BE2C (cell line): ENCODE results near the gene NPM1.
A peak's percentile ranks its signal among the peaks of the same experiment; 100 is the strongest.
"Not testable (repeated sequence)": the region's sequence is repeated elsewhere in the genome, so short reads cannot be mapped to it uniquely, and the experiment has no call there.

ENCODE experiments used
- DNase-seq: peaks from one replicate; pipeline ENCODE4 v3.0.0-alpha.2; 2020
- H3K27me3 ChIP-seq: fragments of 250-450 bp; sonication (Bioruptor Pico); 2 replicates; pipeline ENCODE4 v1.5.1; 2020; ENCODE audit warnings: mild to moderate bottlenecking
- H3K36me3 ChIP-seq: fragments of 250-450 bp; sonication (Bioruptor Pico); 2 replicates; pipeline ENCODE4 v1.5.1; 2020; ENCODE audit warnings: mild to moderate bottlenecking
- H3K4me1 ChIP-seq: fragments of 250-450 bp; sonication (Bioruptor Pico); 2 replicates; pipeline ENCODE4 v1.5.1; 2020
- H3K4me3 ChIP-seq: 2 replicates; pipeline ENCODE4 v1.5.1; 2011; ENCODE audit warnings: low read depth, low read length
- H3K9me3 ChIP-seq: fragments of 250-450 bp; sonication (Bioruptor Pico); 2 replicates; pipeline ENCODE4 v1.5.1; 2020
- TF ChIP-seq, protein P1 (sequence below): IDR thresholded peaks from 2 replicates; pipeline ENCODE4 v1.5.1; 2012; ENCODE audit warnings: mild to moderate bottlenecking, low read depth, low read length

NPM1 gene

DNA sequence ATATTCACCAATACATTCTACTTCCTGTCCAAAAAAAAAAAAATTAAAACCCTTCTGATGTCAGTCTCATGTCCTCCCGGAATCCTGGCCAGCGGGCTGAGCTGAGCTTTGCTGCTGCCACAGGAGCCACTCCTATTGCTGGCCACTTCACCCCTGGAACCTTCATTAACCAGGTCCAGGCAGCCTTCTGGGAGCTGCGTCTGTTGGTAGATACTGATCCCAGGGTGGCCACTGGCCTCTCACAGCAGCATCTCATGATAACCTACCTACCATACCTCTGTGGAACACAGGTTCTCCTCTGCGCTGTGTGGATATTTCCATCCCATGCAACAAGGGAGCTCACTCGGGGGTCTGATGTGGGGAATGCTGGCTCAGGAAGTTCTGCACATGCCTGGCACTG is 21.0 kb upstream of the NPM1 start:
- no peak overlapping the region for H3K4me3 ChIP-seq
- DNase-seq, result no peak
- H3K9me3 ChIP-seq, result no peaks in the 10 kb centered on the region
- TF ChIP-seq, protein P1, sequence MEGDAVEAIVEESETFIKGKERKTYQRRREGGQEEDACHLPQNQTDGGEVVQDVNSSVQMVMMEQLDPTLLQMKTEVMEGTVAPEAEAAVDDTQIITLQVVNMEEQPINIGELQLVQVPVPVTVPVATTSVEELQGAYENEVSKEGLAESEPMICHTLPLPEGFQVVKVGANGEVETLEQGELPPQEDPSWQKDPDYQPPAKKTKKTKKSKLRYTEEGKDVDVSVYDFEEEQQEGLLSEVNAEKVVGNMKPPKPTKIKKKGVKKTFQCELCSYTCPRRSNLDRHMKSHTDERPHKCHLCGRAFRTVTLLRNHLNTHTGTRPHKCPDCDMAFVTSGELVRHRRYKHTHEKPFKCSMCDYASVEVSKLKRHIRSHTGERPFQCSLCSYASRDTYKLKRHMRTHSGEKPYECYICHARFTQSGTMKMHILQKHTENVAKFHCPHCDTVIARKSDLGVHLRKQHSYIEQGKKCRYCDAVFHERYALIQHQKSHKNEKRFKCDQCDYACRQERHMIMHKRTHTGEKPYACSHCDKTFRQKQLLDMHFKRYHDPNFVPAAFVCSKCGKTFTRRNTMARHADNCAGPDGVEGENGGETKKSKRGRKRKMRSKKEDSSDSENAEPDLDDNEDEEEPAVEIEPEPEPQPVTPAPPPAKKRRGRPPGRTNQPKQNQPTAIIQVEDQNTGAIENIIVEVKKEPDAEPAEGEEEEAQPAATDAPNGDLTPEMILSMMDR, result no peak
- no peaks in the 10 kb centered on the region for H3K4me1 ChIP-seq
- H3K27me3 ChIP-seq, result no peaks in the 10 kb centered on the region
- no peaks in the 10 kb centered on the region for H3K36me3 ChIP-seq

DNA sequence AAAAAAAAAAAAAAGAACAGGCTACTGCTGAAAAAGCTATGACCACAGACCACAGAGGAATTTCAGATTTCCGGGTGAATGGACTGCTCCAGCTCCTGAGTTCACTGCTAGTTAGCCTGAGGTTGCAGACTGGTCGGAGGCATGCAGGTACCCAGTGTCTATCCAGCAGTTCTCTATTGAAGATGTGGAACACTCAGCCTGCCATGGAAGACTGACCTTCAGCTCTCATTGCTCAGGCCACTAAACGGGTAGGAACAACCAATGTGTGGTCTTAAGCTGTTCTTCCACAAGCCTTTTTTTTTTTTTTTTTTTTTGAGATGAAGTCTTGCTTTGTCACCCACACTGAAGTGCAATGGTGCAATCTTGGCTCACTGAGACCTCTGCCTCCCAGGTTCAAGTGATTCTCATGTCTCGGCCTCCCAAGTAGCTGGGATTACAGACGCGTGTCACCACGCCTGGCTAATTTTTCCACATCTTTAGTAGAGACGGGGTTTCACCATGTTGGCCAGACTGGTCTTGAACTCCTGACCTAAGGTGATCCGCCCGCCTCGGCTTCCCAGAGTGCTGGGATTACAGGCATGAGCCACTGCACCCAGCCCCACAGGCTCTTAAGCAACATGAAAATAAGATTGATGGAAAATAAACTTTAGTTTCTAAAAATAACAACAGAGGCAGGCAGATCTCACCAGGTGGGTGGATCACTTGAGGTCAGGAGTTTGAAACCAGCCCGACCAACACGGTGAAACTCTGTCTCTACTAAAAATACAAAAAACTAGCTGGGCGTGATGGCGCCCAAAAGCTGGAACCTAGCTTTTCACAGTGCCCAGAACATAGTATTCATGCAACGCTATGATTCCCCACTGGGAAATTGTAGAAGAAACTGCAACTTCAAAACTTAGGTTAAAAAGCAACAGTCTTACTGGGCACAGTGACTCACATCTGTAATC is 20.0 kb upstream of the NPM1 start:
- TF ChIP-seq, protein P1, result no peak
- Histone ChIP-seq H3K9me3 (no peaks in the 10 kb centered on the region), H3K36me3 (no peaks in the 10 kb centered on the region), H3K4me1 (no peaks in the 10 kb centered on the region), H3K4me3 (no peak overlapping the region), H3K27me3 (no peaks in the 10 kb centered on the region)
- DNase-seq, result no peak

DNA sequence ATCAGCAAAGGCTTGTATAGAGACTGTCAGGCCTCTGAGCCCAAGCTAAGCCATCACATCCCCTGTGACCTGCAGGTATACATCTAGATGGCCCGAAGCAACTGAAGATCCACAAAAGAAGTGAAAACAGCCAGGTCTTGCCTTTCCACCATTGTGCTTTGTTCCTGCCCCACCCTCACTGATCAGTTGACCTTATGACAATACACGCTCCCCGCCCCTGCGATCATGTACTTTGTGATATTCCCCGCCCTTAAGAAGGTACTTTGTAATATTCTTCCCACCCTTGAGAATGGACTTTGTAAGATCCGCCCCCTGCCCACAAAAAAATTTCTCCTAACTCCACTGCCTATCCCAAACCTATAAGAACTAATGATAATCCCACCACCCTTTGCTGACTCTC is 18.6 kb upstream of the NPM1 start:
- H3K4me1 ChIP-seq, result no peaks in the 10 kb centered on the region
- H3K9me3 ChIP-seq, result no peaks in the 10 kb centered on the region
- H3K36me3 ChIP-seq, result no peaks in the 10 kb centered on the region
- TF ChIP-seq, protein P1, result no peak
- H3K27me3 ChIP-seq, result no peaks in the 10 kb centered on the region
- H3K4me3 ChIP-seq, result no peak overlapping the region
- no peak for DNase-seq

DNA sequence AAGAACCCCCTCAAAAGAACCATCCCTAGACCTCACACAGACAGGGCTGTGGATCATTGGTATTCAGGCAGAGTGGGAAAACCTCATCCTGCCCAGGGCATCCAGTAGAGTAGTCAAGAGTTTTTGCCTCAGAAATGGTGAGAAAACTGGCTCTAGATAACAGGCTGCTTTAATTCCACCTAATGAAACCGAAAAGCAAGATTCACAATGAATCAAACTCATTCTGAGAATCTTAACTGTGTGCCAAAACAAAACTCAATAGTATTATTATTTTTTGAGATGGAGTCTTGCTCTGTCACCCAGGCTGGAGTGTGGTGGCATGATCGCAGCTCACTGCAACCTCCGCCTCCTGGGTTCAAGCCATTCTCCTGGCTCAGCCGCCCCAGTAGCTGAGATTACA is 17.8 kb upstream of the NPM1 start:
- Histone ChIP-seq H3K9me3 (no peaks in the 10 kb centered on the region), H3K36me3 (no peaks in the 10 kb centered on the region), H3K4me3 (no peak overlapping the region), H3K4me1 (no peaks in the 10 kb centered on the region), H3K27me3 (no peaks in the 10 kb centered on the region)
- no peak for DNase-seq
- TF ChIP-seq, protein P1, result no peak

DNA sequence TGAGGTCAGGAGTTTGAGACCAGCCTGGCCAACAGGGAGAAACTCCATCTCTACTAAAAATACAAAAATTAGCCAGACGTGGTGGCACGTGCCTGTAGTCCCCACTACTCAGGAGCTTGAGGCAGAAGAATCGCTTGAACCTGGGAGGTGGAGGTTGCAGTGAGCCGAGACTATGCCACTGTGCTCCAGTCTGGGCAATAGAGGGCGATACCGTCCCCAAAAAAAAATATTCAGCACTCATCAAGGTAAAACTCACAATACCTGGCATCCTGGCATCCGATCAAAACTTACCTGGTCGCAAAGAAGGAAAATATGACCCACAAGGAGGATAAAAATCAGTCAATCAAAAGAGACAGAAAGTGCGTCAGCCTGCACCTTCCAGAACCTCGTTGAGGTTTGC is 16.8 kb upstream of the NPM1 start:
- not testable (repeated sequence) for H3K9me3 ChIP-seq, H3K4me1 ChIP-seq, DNase-seq, H3K27me3 ChIP-seq, H3K4me3 ChIP-seq, H3K36me3 ChIP-seq
- TF ChIP-seq, protein P1, result peak; percentile 29; the same call in 1 of the 2 replicates

DNA sequence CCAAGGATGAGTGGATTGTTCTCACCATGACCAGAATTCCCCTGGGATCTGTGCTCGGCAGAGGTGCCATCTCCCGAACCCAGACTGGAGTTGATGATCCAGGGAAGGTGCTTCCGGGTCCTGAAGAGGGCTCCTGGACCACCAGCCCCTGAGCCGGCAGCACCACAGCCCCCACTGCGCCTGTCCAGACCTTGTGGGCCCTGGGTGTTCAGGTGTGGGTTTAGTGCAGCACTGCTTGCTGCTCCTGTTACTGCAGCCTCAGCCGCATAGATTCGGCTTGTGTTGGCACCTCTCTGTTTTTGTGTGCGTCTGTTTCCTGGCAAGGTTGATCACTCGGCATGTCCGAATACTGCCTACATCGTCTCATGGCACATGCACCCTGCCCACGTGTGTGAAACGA is 16.3 kb upstream of the NPM1 start:
- TF ChIP-seq, protein P1, result no peak
- H3K27me3 ChIP-seq, result no peaks in the 10 kb centered on the region
- no peak for DNase-seq
- H3K4me3 ChIP-seq, result no peak overlapping the region
- no peaks in the 10 kb centered on the region for H3K36me3 ChIP-seq
- no peaks in the 10 kb centered on the region for H3K9me3 ChIP-seq
- H3K4me1 ChIP-seq, result no peaks in the 10 kb centered on the region
